Erythroblast (primary cell): Measurements from ENCODE around the gene ADCY1.

Experiments
- GATA1 ChIP-seq: IDR thresholded peaks from 2 replicates; pipeline ENCODE4 v1.6.1; 2011; ENCODE audit warnings: low read depth, mild to moderate bottlenecking, control low read depth, low read length, moderate library complexity
- POLR2A ChIP-seq: IDR thresholded peaks from 2 replicates; pipeline ENCODE4 v1.6.1; 2011; ENCODE audit warnings: mild to moderate bottlenecking, low read length

- no peak for TF ChIP-seq POLR2A
- TF ChIP-seq GATA1, result no peak
Observed at GRCh38 chr7:45695249-45695995, 121.3 kb downstream of the ADCY1 start.
